ENCODE measurements around the gene STAC.
"Not testable (repeated sequence)": the region's sequence is repeated elsewhere in the genome, so short reads cannot be mapped to it uniquely, and the experiment has no call there.

The STAC gene

DNA sequence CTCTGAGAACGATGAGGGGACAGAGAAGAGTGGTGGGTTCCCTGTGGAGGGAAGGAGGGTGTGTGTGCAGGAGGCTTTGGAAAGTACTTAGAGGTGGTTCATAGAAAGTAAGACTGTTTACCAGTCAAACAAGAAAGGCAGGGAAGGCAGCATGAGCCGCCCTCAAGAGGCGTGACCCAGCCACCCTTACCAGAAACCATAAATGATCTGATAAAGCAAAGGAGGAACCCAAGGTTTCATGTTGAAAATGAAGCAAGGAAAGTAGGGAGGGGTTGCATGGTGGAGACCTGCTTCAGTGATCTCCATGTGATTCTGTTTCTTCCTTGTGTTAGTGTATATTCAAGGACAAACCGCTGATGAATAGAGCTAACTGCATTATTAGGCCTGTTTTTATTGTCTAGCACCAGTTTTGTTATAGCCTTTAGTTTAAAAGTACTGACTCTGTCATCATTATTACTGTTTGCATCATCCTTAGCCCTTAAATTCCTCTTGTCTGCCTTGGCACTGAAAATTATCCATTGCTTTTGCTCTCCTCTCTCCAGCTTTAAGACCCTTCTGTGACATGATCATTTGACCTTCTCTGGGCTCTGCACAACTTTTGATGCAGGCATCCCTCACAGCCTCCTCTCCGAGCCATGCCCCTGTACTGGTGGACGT lies 96.1 kb downstream of the STAC start:
- DNase-seq (ENCODE audit: low read depth in 3 of 3, low spot score in 1 of 3), result no peak

DNA sequence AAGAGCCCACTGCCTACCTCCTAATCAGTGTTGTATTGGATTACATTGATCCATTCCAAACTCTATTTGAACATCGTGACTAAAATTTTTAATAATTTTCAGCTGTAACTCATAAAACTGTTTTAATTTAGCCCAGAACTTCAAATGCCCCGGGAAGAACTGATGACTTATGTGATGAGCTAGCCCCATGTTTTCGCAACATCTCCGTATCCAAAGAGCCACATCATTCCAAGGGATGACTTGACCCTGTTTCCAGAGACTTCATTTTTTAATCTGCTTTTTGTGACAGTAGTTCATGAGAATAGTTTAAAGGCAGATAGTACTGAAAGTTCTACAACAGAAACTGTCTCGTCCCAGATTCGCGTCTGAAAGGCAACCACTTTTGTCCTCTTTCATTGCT lies 97.4 kb downstream of the STAC start:
- no peak for DNase-seq (ENCODE audit: low read depth in 3 of 3, low spot score in 1 of 3)

DNA sequence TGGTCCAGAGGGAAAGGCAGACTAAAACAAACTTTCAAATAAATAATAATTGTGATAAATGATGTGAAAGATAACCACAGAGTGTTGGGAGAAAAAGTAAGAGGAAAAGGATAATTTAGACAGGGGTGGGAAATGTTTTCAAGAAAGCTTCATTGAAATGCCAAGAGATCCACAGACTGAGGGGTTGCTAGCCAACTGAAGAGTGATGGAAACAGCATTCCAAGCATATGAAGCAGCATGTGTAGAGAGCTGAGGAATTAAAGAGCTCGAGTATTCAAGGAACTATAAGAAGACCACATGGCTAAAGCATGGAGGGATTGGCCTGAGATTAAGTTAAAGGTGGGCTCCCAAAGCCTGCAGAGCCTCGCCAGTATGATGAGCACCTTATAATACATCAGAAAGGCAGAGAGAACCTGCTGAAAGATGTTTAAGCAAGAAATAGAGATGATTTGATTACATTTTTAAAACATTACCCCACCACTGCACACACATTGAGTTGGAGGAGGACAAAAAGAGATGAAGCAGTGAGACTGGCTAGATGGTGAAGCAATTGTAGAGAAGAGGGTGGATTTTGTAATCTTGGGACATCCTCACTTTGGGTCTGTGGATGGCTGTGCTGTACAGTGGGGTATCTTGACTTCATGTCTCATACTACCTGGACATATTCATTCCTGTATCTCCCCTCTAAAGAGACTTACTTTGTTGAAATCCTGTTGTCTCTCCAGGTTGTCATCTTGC lies 100.8 kb downstream of the STAC start:
- no peak for DNase-seq (ENCODE audit: low read depth in 3 of 3, low spot score in 1 of 3)

DNA sequence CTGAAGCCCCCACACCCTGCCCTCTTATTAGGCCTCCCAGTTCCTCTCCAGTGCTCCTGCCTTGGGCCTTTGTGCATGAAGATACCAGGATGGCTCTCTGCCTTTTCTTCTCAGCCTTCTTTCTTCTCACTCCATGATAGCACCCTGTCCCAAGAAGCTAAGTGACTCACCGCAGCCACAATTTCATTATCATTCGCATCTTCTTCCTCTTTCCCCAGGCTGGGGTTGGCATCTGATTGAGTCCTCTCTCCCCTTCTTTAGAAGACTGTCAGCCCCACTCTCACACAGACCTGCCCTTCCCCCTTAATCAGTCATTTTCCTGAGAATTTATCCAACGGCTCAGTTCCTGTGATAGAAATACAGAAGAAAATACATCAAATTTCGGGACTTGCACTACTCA lies 102.0 kb downstream of the STAC start:
- no peak for DNase-seq (ENCODE audit: low read depth in 3 of 3, low spot score in 1 of 3)

DNA sequence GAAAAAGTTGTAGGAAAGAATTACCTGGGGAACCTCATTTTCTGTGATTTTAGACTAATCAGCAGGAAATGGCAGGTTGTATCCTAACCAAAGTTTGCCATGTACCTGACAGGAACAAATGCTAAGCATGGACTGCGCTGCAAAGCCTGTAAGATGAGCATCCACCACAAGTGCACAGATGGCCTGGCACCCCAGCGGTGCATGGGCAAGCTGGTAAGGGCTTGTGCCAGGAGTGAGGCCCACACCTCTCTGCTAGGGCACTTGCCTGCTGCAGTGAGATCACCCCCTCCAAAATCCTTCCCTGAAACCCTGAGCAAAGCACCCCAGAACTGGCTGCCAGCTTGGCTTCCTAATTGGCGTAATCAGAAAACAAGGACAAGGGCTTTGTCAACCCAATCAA lies 102.6 kb downstream of the STAC start:
- DNase-seq (ENCODE audit: low read depth in 3 of 3, low spot score in 1 of 3), result no peak

DNA sequence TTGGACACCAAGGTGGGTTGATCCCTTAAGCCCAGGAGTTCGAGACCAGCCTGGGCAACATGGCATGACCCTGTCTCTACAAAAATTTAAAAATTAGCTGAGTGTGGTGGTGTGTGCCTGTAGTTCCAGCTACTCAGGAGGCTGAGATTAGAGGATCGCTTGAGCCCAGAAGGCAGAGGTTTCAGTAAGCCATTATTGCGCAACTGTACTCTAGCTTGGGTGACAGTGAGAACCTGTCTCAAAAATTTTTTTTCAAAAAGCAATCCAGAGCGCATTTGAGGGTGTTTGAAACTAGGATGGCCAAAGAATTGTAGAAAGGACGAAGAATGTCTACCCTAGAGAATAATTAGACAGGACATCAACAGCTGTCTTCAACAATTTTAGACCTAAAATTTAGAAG lies 103.4 kb downstream of the STAC start:
- DNase-seq (ENCODE audit: low read depth in 3 of 3, low spot score in 1 of 3), result no peak

DNA sequence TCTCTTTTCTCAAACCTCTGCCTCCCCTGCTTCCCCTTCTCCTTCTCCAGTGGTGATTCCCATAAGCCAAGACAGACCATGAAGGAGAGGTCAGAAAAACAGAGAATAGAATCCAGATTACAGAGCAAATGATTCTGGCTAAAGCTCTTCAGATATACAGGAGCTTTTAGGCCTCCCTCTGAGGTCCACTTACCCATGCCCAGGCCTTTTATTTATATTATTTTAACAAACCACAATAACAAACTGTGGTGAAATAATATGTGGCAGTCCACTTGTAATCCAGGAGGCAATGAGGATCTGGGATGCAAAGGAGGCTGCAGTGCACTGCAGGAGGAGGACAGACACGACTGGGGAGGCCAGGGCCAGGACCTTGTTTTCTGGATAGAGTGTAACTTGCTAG lies 104.1 kb downstream of the STAC start:
- DNase-seq (ENCODE audit: low read depth in 3 of 3, low spot score in 1 of 3), result no peak

DNA sequence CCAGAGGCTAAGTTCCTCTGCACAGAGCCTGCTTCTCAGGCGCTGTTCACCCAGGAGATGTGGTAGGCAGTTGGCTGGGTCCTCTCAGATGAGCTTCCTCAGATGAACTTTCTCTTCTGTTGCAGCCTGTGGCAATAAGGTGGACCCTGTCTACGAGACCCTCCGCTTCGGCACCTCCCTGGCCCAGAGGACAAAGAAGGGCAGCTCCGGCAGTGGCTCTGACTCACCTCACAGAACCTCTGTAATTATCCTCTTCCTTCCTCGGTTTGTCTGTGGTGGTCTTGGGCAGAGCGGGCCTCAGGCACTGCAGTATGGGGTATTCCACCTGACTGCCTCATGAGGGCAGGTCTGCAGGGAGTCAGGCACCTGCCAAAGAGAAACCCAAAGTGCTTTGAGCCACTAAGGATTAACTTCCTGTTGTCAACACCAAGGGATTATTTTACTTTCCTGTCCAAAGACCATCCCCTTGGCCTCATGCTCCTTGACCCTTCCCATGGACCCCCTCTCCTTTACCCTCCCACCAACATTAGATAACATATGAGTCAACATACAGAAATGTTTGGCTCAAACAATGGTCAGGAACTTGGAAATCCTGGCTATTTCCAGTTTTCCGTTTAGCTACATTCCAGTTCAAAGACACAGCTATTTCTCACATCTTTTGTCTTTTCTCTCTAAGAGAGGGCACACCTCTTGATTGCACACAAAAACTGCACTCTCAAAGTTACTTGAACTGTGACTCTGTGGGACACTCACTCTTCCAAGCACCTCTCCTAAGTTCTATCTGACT lies 105.9 kb downstream of the STAC start:
- no peak for DNase-seq (ENCODE audit: low read depth in 3 of 3, low spot score in 1 of 3)

DNA sequence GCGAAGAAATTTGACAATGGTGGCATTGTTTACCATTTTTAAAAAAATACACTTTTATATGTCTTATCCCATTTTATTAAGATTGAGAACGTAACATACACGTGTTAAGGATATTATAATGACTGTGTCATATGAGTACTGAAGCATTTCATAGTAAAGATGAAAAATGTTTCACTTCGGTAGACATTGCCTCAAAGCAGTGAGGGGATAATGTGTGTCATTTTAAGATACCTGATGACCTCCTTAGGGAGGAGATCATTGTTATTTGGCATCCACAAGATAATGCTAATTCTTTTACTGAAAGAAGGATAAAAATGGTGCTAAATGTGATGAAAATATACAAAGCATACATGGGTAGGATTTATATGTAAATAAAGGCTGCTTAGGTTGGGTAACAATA lies 107.3 kb downstream of the STAC start:
- DNase-seq (ENCODE audit: low read depth in 3 of 3, low spot score in 1 of 3), result no peak

DNA sequence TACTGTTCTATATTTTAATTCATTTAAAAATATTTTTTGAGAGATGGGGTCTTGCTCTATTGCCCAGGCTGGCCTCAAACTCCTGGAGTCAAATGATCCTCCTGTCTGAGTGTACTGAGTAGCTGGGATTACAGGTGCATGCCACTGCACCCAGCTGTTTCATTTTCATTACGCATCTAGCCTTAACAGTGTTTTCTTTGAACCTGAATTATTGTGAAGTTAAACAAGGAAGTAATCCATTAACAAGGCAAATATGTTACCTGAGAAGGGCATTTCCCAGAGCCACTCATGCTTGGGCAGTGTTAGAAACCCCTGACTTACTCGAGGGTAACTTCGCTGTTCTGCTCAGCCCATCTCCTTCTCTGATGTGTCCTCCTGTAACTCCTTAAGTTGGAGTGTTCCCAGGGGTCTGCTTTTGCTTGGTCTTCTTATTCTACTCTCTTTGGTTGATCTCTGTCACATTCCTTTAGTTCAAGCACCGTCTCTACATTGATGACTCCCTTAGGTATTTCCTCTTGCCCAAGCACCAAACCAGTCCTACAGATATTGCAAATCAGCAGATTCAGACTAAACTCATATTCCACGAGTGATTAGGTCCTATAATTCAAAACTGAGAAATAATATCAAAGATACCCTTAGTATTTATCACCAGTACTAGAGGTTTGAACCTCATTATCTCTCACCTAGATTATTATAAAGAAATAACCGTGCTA lies 107.9 kb downstream of the STAC start:
- no peak for DNase-seq (ENCODE audit: low read depth in 3 of 3, low spot score in 1 of 3)

DNA sequence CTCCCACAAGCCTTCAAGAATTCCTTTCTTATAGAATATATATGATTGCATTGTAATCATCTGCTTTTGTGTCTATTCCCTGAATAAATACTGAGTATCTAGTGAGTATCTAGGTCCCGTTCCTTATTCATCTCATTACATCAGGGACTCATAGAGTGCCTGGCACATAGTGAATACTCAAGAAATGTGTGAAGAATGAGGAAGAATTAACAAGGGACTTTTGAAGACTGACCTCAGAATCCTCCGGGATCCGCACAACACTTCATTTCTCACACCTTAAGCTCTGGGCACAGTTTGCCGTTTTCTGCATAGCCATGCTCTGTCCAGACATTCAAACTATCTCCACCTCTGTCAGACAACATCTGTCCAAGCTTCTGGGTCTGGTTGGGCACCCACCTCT lies 108.8 kb downstream of the STAC start:
- no peak for DNase-seq (ENCODE audit: low read depth in 3 of 3, low spot score in 1 of 3)

DNA sequence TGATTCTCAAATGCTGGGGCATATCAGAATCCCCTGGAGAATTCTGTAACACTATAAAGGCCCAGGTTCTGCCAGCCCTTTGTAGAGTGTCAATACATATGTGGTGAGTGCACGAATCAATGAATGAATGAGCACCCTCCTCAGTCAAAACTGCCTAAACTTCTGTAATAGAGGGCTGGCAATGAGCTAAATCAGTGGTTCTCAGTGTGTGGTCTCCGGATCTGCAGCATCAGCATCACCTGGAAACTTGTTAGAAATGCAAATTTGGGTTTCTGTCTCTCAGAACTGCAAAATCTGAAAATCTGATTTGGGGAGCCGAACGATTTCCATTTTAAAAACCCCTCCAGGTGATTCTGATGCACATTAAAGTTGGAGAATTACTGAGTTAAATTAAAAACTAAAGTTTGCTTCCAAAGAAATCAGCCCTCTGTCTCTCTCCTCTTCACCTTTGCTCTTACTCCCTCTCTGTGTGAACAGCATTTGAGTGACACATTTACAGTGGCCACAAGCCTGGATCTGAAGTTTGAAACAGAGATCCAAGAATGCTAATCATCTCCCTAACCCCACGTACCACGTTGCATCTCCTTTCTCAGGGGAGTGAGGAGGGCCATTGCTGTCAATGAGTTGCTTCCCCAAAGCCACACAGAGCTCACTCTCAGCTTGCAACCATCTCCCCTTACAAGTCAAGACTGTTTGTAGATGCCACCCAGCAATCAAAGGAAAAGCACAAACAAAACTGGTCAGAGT lies 109.5 kb downstream of the STAC start:
- no peak for DNase-seq (ENCODE audit: low read depth in 3 of 3, low spot score in 1 of 3)

DNA sequence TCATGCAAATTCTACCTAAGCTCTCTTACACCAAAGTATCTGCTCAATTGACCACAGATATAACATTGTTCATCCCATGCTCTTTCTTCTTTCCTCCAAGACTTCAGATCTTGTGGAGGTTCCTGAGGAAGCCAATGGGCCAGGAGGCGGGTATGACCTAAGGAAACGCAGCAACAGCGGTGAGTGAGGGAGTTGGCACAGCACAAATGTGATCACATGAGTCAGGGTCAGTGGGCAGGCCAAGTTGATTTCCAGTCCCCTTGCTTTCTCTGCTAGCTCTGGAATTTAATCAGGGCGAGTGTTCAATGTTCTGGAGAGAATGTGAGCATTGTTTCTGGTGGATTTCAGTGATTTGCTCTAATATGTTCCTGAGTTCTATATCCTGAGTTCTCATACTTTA lies 112.7 kb downstream of the STAC start:
- DNase-seq (ENCODE audit: low read depth in 3 of 3, low spot score in 1 of 3), result no peak

DNA sequence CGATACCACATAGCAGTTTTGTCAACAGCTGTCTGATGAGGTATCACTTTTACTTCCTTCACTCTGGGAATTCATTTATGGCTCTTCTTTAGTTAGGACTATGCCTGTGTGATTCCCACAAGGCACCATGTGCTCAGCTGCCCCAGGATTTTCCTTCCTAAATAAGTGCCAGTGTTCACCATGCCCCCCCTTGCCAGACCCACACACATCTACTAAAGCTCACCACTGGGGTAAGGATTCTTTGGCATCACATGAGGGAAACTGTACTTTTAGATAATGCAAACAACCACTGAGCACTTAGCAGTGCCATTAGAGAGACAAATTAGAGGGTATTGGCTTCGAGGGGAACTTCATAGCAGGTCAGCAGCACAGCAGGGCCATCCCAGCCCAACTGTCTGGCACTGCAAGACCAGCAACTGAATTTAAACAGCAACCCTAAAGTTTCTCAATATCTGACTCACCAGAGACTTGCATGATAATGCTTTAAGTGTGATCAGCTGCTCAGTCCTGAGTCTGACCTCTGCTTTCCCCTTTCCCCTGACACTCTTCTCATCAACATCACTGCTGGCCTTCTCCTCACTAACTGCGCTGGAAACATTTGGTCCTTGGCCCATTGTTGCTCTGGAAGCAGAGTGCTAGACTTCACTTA lies 114.3 kb downstream of the STAC start:
- DNase-seq (ENCODE audit: low read depth in 3 of 3, low spot score in 1 of 3), result no peak

DNA sequence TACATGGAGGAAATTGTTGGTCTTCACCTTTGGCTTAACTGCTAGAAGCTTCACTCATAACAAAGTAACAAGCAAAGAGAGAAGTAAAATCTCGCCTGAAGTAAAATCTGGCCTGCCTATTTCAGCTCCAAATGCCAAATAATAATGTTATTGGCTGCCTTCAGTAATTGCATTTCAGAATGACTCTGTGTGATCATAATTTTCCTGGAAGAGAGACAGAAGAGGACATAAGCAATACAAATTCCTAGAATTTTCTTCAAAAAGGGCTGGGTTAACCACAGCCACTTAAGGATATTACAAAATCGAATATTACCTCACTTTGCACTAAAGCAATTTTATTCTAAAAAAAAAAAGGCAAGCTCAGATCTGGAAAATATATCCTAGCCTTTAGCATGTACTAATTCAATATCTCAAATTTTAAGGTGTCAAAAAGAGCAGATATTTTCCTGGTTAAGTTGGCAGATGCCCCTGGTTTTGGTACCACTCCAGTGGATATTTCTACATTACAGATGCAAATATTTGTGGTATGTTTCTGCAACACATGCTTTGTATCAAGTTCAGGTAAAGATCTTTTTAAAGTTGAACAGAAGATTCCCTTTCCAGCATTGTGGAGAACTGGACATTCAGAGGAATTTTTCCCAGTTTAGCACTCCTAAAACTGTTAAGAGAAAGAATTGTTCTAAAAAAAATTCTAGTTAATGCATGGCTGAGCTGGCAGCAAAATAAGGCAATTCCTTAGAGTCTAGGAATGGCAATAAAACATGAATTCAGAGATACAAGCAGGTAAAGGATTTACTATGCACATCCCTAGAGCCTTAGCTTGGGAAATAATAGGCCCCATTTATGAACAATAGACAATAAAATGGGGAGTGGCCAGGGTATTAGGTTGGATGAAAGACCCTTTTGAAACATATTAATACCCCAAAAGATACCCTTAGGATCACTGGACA lies 116.7 kb downstream of the STAC start:
- DNase-seq (ENCODE audit: low read depth in 3 of 3, low spot score in 1 of 3), result no peak

DNA sequence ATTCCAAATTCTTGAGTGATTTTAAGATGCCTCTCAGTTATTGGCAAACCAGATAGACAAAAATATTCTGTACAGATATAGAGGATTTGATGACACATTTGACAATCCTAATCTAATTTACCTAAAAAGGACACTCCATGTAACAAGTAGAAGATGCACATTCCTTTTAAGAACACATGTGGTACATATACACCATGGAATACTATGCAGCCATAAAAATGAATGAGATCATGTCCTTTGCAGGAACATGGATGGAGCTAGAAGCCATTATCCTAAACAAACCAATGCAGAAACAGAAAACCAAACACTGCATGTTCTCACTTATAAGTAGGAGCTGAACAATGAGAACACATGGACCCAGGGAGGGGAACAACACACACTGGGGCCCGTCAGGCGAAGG lies 119.7 kb downstream of the STAC start:
- not testable (repeated sequence) for DNase-seq (ENCODE audit: low read depth in 3 of 3, low spot score in 1 of 3)

DNA sequence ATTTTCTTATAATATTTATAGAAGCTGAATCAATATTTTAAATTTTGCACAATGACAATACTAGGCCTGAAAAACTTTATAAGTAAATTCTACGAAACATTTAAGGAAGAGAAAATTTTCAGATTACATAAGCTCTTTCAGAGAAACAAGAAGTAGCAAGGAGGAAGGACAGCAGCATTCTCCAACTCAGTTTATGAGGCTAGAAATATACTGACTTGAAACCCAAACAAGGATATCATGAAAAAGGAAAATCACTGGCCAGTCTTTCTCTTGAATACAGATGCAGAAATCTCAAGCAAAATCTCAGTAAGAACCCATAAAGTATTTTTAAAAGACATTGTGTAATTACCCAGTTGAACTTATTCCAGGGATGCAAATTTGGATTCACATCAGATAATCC lies 121.3 kb downstream of the STAC start:
- DNase-seq (ENCODE audit: low read depth in 3 of 3, low spot score in 1 of 3), result no peak

DNA sequence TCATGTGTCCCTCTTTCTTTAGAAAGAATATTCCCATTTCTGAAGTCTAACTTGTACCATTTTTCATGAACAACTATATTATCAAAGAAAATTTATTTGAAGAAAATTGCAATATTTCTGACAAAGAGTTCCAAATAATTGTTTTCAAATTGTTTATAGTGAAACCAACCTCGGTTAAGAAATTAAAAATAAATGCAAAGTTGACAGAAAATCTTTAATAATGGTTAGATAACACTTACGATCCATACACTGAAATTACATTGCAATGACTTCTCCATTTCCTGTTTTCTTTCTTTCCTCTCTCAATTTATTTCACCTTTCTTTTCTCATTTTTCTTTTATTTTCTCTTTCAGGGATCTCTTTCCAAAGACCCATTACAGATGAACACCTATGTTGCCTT lies 125.1 kb downstream of the STAC start:
- no peak for DNase-seq (ENCODE audit: low read depth in 3 of 3, low spot score in 1 of 3)

DNA sequence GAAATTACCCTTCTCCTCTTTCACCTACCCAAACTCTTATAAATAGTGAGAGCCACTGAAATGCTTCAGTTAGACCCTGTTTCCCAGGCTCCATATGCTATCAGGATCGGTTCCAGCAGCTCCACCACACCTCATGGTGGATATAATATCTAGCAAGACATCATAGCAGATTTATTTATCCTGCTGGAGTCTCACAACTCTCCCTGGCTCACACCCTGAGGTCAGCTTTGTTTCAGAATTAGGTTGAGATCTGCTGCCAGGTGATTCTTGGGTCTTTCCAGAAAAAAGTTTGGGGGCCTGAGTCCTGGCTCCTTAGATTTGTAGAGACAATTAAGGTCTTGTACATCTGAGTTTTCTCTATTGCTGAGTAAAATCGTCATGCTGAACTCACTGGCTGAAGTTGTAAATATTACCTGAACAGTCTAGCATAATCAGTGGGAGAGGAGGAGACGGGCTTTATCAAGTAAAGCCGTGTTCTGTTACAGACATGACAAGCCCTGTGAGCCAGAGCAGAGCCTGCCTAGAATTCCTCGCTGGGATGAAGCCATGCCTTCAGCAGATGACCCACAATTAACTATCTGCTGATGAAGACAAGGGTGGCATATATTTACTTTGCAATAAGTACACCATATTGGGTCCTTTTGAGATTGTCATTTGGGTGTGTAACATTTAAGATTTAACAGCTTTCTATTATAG lies 131.6 kb downstream of the STAC start:
- DNase-seq (ENCODE audit: low read depth in 3 of 3, low spot score in 1 of 3), result no peak
